HL-60 (cell line): ENCODE data around the gene CAMTA1.
A peak's percentile ranks its signal among the peaks of the same experiment; 100 is the strongest.

Experiments
- DNase-seq, 2 experiments: peaks; one replicate each; pipeline ENCODE4 v3.0.0-alpha.2; 2010 to 2020; ENCODE audit warnings: low read depth in 1 of 2, low spot score in 1 of 2
- H3K27ac ChIP-seq: fragments of 250-450 bp; sonication (Bioruptor Pico); replicated peaks from 2 replicates; pipeline ENCODE4 v1.5.1; 2020; ENCODE audit warnings: mild to moderate bottlenecking, moderate library complexity
- H3K27me3 ChIP-seq: fragments of 250-450 bp; sonication (Bioruptor Pico); 2 replicates; pipeline ENCODE4 v1.5.1; 2021; ENCODE audit warnings: mild to moderate bottlenecking, moderate library complexity; ENCODE audit not compliant: insufficient read depth, poor library complexity, severe bottlenecking
- H3K4me3 ChIP-seq: replicated peaks from 2 replicates; pipeline ENCODE4 v1.5.1; 2011; ENCODE audit warnings: mild to moderate bottlenecking, control low read depth, low read length; ENCODE audit not compliant: insufficient read depth
- CTCF ChIP-seq: IDR thresholded peaks from one replicate; pipeline ENCODE4 v1.5.1; 2011; ENCODE audit warnings: low read length, control low read depth, inconsistent platforms; ENCODE audit not compliant: insufficient read depth
- GABPA ChIP-seq: IDR thresholded peaks from 2 replicates; pipeline ENCODE4 v1.6.1; 2012; ENCODE audit warnings: low read depth
- POLR2AphosphoS5 ChIP-seq: IDR thresholded peaks from 2 replicates; pipeline ENCODE4 v1.6.1; 2012; ENCODE audit warnings: low read depth
- REST ChIP-seq: IDR thresholded peaks from 2 replicates; pipeline ENCODE4 v1.6.1; 2012; ENCODE audit warnings: low read depth; ENCODE audit not compliant: insufficient replicate concordance
- SPI1 ChIP-seq: IDR thresholded peaks from 2 replicates; pipeline ENCODE4 v1.6.1; 2012; ENCODE audit warnings: low read depth, mild to moderate bottlenecking, borderline replicate concordance

The CAMTA1 gene

DNA sequence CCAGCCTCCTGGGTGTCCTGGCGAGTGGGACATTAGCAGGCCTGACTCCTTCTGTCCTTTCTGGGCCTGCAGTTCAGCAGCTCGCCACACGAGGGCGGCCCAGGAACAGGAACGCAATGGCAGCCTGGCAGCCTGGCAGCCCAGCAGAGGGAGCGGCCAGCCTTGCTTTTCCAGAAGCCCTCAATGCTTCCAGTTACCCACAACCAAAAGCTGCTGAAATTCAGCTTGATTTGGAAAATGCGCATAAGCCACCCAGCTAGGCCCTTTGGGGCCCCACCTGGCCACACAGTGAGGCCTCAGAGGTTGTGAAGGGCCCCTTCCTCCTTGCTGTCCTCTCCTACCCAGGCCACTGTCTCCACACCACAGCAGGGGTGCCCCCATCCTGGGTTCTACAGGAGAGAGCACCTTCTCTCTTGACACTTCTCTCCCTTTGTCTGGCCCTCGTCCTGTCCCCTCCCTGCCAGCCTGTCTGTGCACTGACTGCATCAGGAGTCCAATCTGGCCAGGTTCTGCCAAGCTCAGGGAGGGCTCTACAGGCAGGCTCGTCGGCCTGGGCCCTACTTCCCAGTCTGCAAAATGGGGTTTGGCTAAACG is 882.5 kb downstream of the CAMTA1 start:
- no peak overlapping the region for H3K27ac ChIP-seq
- peak; percentile 30 to 76 for DNase-seq
- H3K27me3 ChIP-seq: no peaks in the 10 kb centered on the region
- H3K4me3 ChIP-seq: no peak overlapping the region
- no peak for TF ChIP-seq POLR2AphosphoS5
- TF ChIP-seq CTCF: peak; percentile 96

DNA sequence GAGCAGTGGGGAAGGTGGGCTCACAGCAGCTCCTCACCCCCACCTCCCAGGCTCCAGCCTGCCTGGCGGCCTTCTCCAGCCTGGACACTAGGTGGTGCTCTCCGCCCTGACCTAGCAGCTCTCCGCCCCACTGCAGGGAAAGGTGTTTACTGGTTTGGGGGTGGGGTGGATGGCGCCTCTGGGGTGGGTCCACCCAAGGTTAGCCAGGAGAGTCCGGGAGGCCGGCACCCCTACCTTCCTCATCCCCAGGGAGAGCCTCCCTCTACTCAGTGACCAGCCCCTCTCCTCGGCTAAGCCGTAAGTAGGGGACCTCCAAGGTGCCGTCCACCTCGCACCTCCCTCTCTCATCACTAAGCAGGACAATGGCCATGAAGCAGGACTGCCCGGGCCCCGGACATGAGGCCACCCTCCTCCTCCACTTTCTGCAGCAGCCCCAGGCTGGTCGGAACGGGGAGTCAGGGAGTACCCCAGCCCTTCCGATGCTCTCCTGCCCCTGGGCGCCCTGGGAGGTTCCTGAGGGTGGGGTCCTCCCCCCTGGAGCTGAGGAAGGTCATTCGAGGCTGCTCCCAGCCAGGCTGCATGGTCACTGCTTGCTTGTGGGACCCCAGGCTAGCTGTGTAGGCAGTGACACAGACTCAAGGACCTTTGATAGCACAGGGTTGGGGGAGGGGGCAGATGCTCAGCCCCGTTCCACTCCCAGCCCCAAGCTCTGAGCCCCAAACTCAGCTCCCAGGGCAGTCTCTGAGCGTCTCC is 884.5 kb downstream of the CAMTA1 start:
- TF ChIP-seq GABPA (no peak), CTCF (peak; percentile 85)
- Histone ChIP-seq H3K27me3 (no peaks in the 10 kb centered on the region), H3K4me3 (no peak overlapping the region), H3K27ac (no peak overlapping the region)
- DNase-seq: peak; percentile 14 to 23

- TF ChIP-seq POLR2AphosphoS5 (no peak), GABPA (no peak), CTCF (no peak), REST (no peak), SPI1 (no peak)
- Histone ChIP-seq H3K27ac (no peak overlapping the region), H3K4me3 (no peak overlapping the region), H3K27me3 (no peaks in the 10 kb centered on the region)
- DNase-seq: no peak
Observed at GRCh38 chr1:7670334-7671145, 885.3 kb downstream of the CAMTA1 start.

DNA sequence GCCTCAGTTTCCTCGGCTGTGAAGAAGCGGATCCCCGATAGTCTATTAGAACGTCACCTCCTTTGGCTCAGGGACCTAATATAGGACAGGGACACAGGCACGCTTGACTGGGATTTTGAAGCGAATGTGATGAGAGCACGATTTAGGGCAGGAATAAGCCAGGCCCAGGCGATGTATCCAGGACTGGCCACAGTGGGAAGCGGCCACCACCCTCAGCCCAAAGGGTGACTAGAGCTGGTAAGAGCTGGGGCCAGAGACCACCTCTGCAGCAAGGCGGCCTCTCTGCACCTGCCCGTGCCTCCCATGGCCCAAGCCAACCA is 885.9 kb downstream of the CAMTA1 start:
- DNase-seq: no peak

More for the DNA sequence above, 885.9 kb downstream of the CAMTA1 start:
- H3K4me3 ChIP-seq: no peak overlapping the region
- H3K27ac ChIP-seq: no peak overlapping the region
- no peaks in the 10 kb centered on the region for H3K27me3 ChIP-seq
- no peak for TF ChIP-seq GABPA
- no peak for TF ChIP-seq REST
- no peak for TF ChIP-seq CTCF
- no peak for TF ChIP-seq POLR2AphosphoS5
- no peak for TF ChIP-seq SPI1
